Measurements from ENCODE around the gene LYPD5.

Gene LYPD5

GRCh38 chr19:43749898-43750297 lies 52.3 kb downstream of the LYPD5 start:
- DNase-seq = no peak

DNA sequence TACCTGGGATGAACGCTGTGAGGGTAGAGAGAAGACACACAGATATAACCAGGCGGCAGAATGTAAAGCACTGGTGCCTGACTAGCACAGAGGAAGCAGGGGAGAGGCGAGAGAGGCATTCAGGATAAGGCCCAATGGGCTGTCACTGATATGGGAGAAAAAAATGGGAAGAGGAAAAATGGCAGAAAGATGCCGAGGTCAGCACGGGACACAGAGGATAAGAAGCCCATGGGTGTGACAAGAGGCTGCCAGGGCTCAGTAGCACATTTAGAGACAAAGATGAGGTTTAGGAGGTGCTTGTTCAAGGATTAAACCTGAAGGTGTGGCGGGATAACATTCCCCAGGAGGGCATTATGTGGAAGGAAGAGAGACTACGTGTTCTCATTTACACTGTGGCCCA lies 53.1 kb downstream of the LYPD5 start:
- DNase-seq = no peak

- no peak for DNase-seq
Measured at GRCh38 chr19:43748685-43749084, 53.6 kb downstream of the LYPD5 start.

GRCh38 chr19:43748205-43748594 lies 54.0 kb downstream of the LYPD5 start:
- no peak for DNase-seq

- DNase-seq = no peak
Measured at GRCh38 chr19:43747557-43748204, 54.6 kb downstream of the LYPD5 start.
